Panc1 (cell line): ENCODE data around the gene MFSD8. TPM values are rescaled to one million over a fixed set of nuclear protein-coding genes. Genes with fewer than 3 reads are reported as not detected.

Source experiments
- ATAC-seq: fragments of 200-7000 bp; cut with Tn5 transposase; 2 replicates; pipeline ENCODE4 v1.9.1; 2020; ENCODE audit warnings: mild to moderate bottlenecking, moderate library complexity
- BruUV-seq: library from RNA; stranded (reverse); fragments of 400-500 nt; replicated peaks from 2 replicates; lab custom pipeline; 2021; lab: Mats Ljungman, UMichigan
- CTCF ChIA-PET: fragments of 300-600 bp; sonication (Branson Sonifier 250); formaldehyde crosslinking; loops from one replicate; lab custom pipeline; 2022; ENCODE audit warnings: antibody characterized with exemption; lab: Charles Lee
- POLR2A ChIA-PET: fragments of 300-600 bp; sonication (Branson Sonifier 250); formaldehyde crosslinking; loops from one replicate; lab custom pipeline; 2022; ENCODE audit warnings: antibody characterized with exemption; lab: Charles Lee
- DNase-seq: peaks from one replicate; pipeline ENCODE4 v3.0.0-alpha.2; 2010; ENCODE audit warnings: low read depth, low spot score
- H3K27ac ChIP-seq: 2 replicates; pipeline ENCODE4 v1.5.1; 2011; ENCODE audit warnings: mild to moderate bottlenecking, low read length, inconsistent platforms
- H3K27me3 ChIP-seq: fragments of 200-500 bp; sonication (Bioruptor generic); 2 replicates; pipeline ENCODE4 v1.6.0; 2014; ENCODE audit warnings: low read length, inconsistent platforms; ENCODE audit not compliant: control insufficient read depth, insufficient read depth
- H3K36me3 ChIP-seq: fragments of 200-500 bp; sonication (Bioruptor generic); 2 replicates; pipeline ENCODE4 v1.5.1; 2014; ENCODE audit warnings: inconsistent platforms, mild to moderate bottlenecking, low read length, moderate library complexity; ENCODE audit not compliant: control insufficient read depth, insufficient read depth
- H3K4me1 ChIP-seq: 2 replicates; pipeline ENCODE4 v1.5.1; 2011; ENCODE audit warnings: inconsistent platforms, mild to moderate bottlenecking, low read length, moderate library complexity; ENCODE audit not compliant: control insufficient read depth, insufficient read depth
- H3K4me3 ChIP-seq, 2 experiments: 2 replicates each; pipeline ENCODE4 v1.5.1; 2011 to 2012; ENCODE audit warnings: low read depth in 2 of 2, low read length in 2 of 2, mild to moderate bottlenecking in 2 of 2, inconsistent platforms in 1 of 2, moderate library complexity in 1 of 2
- H3K9me3 ChIP-seq: fragments of 200-500 bp; sonication (Bioruptor generic); 2 replicates; pipeline ENCODE4 v1.5.1; 2014; ENCODE audit warnings: low read depth, mild to moderate bottlenecking, inconsistent platforms, low read length, moderate library complexity; ENCODE audit not compliant: control insufficient read depth, insufficient read depth
- POLR2AphosphoS5 ChIP-seq: IDR thresholded peaks from 2 replicates; pipeline ENCODE4 v1.6.1; 2012; ENCODE audit warnings: mild to moderate bottlenecking, low read depth, low read length, moderate library complexity
- SIN3A ChIP-seq: IDR thresholded peaks from 2 replicates; pipeline ENCODE4 v1.6.1; 2012; ENCODE audit warnings: low read depth, mild to moderate bottlenecking, low read length, moderate library complexity, borderline replicate concordance; ENCODE audit not compliant: insufficient read depth
- TCF7L2 ChIP-seq: IDR thresholded peaks from 2 replicates; pipeline ENCODE4 v1.6.1; 2011; ENCODE audit warnings: mild to moderate bottlenecking, low read depth, low read length, inconsistent platforms
- in situ Hi-C: cut with HindIII; loops from 2 replicates; pipeline ENCODE4 v1.10.0; 2016; ENCODE audit warnings: low sequenced_read_pairs, low pct_unique_long_range_greater_than_20kb
- intact Hi-C: fragments of 100-400 bp; cut with micrococcal nuclease; formaldehyde crosslinking; loops from one replicate; pipeline ENCODE4 v1.10.0; 2022; ENCODE audit not compliant: unreplicated experiment
- total RNA-seq: library from RNA; stranded (reverse); gene quantifications from one replicate; pipeline ENCODE4 v1.2.1, GENCODE V29; 2021; ENCODE audit not compliant: unreplicated experiment
- TF ChIP-seq, protein P1 (sequence below): fragments of 450-650 bp; IDR thresholded peaks from 2 replicates; pipeline ENCODE4 v1.5.1; 2017; ENCODE audit warnings: mild to moderate bottlenecking
- TF ChIP-seq, protein P2 (sequence below), 2 experiments: IDR thresholded peaks; 2 replicates each; pipeline ENCODE4 v1.6.1; 2011 to 2012; ENCODE audit warnings: low read depth in 2 of 2, control low read depth in 1 of 2, low read length in 1 of 2, mild to moderate bottlenecking in 1 of 2, moderate library complexity in 1 of 2; ENCODE audit not compliant: insufficient read depth in 1 of 2

MFSD8 gene
- total RNA-seq, 1 experiment from 2014 or later = 15.1 TPM

- no peak overlapping the region for H3K4me3 ChIP-seq
- TF ChIP-seq POLR2AphosphoS5 (no peak), SIN3A (no peak), TCF7L2 (no peak)
- TF ChIP-seq, protein P1, sequence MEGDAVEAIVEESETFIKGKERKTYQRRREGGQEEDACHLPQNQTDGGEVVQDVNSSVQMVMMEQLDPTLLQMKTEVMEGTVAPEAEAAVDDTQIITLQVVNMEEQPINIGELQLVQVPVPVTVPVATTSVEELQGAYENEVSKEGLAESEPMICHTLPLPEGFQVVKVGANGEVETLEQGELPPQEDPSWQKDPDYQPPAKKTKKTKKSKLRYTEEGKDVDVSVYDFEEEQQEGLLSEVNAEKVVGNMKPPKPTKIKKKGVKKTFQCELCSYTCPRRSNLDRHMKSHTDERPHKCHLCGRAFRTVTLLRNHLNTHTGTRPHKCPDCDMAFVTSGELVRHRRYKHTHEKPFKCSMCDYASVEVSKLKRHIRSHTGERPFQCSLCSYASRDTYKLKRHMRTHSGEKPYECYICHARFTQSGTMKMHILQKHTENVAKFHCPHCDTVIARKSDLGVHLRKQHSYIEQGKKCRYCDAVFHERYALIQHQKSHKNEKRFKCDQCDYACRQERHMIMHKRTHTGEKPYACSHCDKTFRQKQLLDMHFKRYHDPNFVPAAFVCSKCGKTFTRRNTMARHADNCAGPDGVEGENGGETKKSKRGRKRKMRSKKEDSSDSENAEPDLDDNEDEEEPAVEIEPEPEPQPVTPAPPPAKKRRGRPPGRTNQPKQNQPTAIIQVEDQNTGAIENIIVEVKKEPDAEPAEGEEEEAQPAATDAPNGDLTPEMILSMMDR = no peak
- TF ChIP-seq, protein P2, sequence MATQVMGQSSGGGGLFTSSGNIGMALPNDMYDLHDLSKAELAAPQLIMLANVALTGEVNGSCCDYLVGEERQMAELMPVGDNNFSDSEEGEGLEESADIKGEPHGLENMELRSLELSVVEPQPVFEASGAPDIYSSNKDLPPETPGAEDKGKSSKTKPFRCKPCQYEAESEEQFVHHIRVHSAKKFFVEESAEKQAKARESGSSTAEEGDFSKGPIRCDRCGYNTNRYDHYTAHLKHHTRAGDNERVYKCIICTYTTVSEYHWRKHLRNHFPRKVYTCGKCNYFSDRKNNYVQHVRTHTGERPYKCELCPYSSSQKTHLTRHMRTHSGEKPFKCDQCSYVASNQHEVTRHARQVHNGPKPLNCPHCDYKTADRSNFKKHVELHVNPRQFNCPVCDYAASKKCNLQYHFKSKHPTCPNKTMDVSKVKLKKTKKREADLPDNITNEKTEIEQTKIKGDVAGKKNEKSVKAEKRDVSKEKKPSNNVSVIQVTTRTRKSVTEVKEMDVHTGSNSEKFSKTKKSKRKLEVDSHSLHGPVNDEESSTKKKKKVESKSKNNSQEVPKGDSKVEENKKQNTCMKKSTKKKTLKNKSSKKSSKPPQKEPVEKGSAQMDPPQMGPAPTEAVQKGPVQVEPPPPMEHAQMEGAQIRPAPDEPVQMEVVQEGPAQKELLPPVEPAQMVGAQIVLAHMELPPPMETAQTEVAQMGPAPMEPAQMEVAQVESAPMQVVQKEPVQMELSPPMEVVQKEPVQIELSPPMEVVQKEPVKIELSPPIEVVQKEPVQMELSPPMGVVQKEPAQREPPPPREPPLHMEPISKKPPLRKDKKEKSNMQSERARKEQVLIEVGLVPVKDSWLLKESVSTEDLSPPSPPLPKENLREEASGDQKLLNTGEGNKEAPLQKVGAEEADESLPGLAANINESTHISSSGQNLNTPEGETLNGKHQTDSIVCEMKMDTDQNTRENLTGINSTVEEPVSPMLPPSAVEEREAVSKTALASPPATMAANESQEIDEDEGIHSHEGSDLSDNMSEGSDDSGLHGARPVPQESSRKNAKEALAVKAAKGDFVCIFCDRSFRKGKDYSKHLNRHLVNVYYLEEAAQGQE (IDR thresholded peaks at IDR 0.05; ENCODE audit: insufficient read depth in 1 of 2, low read depth in 2 of 2, low read length in 1 of 2) = no peak
- in situ Hi-C loops (no loop called here), intact Hi-C loops (no loop called here)
- DNase-seq (no peak), ATAC-seq (no peak)
- H3K27ac ChIP-seq = no peak overlapping the region
- H3K9me3 ChIP-seq = no peaks in the 10 kb centered on the region
- H3K27me3 ChIP-seq = no peaks in the 10 kb centered on the region
- H3K36me3 ChIP-seq = no peaks in the 10 kb centered on the region; the same call in 1 of the 2 replicates
- BruUV-seq = no TSS peak
- H3K4me1 ChIP-seq = no peaks in the 10 kb centered on the region
- ChIA-PET CTCF (no interaction called here), POLR2A (interaction anchor here (0.5 kb wide), 1 partner anchor 29 kb away, joined by 3 read pairs; no protein-coding TSS in a partner anchor)
Measured at GRCh38 chr4:127875791-127876190, 89.2 kb downstream of the MFSD8 start.

DNA sequence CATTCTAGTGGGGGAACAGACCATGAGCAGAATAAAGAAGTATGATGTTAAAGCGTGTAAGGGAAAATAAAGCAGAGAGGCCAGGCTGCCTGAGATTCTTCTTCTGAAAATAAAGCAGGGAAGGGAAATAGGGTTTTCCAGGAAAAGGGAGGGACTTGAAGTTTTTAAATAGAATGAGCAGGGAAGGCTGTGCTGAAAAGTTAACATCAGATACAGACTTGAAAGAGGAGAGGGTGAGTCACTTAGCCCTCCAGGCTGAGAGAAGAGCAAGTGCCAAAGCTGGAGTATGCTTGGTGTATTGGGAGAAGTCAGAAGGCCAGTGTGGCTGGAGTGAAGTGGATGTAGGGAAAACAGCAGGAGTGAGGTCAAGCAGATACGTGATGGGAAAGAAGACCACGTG lies 94.3 kb downstream of the MFSD8 start:
- Histone ChIP-seq H3K4me1 (peaks cover 4% of the 10 kb centered on the region; the same call in 1 of the 2 replicates), H3K27me3 (no peaks in the 10 kb centered on the region), H3K9me3 (no peaks in the 10 kb centered on the region), H3K36me3 (no peaks in the 10 kb centered on the region), H3K27ac (no peak overlapping the region), H3K4me3 (no peak overlapping the region)
- intact Hi-C loops = no loop called here
- POLR2A ChIA-PET = no interaction called here
- DNase-seq (no peak), ATAC-seq (peak; percentile 48; the same call in 1 of the 2 replicates)
- no TSS peak for BruUV-seq
- TF ChIP-seq, protein P1 = no peak
- TF ChIP-seq SIN3A = no peak
- no peak for TF ChIP-seq POLR2AphosphoS5
- TF ChIP-seq, protein P2 (IDR thresholded peaks at IDR 0.05; ENCODE audit: insufficient read depth in 1 of 2, low read depth in 2 of 2, low read length in 1 of 2) = no peak
- TF ChIP-seq TCF7L2 = no peak
- CTCF ChIA-PET = interaction anchor here (0.6 kb wide), 1 partner anchor 21 kb away, joined by 3 read pairs; no protein-coding TSS in a partner anchor
- in situ Hi-C loops = no loop called here
